H1 (cell line): ENCODE data around the gene EPHB6. TPM values are rescaled to one million over a fixed set of nuclear protein-coding genes. Genes with fewer than 3 reads are reported as not detected.

ENCODE experiments used
- POLR2A ChIP-seq, 2 experiments: IDR thresholded peaks; 1 replicate in 1 of 2; 2 replicates in 1 of 2; pipeline ENCODE4 v1.6.1; 2011; ENCODE audit warnings: low read depth in 2 of 2, low read length in 2 of 2, mild to moderate bottlenecking in 2 of 2; ENCODE audit errors: control extremely low read depth in 1 of 2
- polyA plus RNA-seq, 7 experiments: library from polyadenylated mRNA; depleted of rRNA in 3 of 7; stranded (reverse) in 5 of 7; unstranded in 2 of 7; fragments of >200 nt in 5 of 7; fragments of 200-250 nt in 2 of 7; gene quantifications; 1 replicate in 5 of 7; 2 replicates in 1 of 7; 4 replicates in 1 of 7; pipeline versions ENCODE4 v1.2.1 to v1.2.3, GENCODE V29; 2011 to 2013; ENCODE audit warnings: missing spikeins in 2 of 7, mixed read lengths in 2 of 7
- total RNA-seq: library from RNA; stranded (reverse); fragmentation: NEBNext Ultra II Directional; extraction: Animal tissue kit (Norgen Biotek cat#: 25700); gene quantifications from 2 replicates; pipeline ENCODE4 v1.2.1, GENCODE V29; 2021
- TF ChIP-seq, protein P1 (sequence below): fragments of 300-600 bp; sonication (generic); IDR thresholded peaks from 2 replicates; pipeline ENCODE4 v1.7.1; 2012; ENCODE audit warnings: low read length, moderate library complexity, mild to moderate bottlenecking, inconsistent platforms; ENCODE audit not compliant: insufficient replicate concordance

Gene EPHB6
- total and polyA plus RNA-seq, 2 of the 8 experiments (the other 6 are each of a cell fraction or from before 2014, with no cell fraction given), result 19.7 TPM

DNA sequence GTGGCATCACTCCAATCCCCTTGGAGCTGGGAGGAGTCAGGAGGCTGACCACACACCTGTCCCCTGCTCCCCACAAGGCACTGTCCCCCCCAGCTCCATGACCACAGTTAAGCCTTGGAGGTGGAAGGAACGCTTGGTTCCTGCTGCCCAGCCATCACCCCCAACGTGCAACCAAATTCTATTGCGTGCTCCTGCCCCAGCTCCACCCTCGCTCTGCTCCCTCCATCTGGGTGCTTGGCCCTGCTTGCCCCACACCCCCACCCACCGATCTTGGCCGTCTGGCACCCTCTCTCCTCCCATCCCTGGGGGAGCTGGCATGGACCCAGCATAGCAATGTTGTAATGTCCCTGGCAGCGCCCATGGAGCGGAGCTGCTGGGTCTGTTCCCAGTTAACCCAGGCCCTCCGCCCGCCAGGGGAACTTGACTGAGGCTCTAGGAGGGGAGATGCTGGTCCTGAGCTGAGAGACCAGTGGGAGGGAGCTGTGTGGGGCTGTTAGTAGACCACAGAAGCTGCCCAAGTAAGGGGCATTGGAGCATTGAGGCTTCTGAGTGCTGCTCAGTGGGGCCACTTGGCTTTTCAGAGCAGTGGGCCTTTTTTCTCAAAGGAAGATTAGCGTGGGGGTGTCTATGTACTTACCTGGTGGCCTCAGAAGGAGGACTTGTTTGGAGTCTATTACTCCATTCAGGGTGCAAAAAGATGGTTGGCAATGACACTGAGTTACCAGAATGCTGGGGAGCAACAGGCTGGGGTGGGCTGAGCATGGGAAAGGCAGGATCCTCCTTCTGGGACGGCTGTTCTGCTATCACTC, 1.1 kb downstream of the EPHB6 start (continued):
- TF ChIP-seq, protein P1, sequence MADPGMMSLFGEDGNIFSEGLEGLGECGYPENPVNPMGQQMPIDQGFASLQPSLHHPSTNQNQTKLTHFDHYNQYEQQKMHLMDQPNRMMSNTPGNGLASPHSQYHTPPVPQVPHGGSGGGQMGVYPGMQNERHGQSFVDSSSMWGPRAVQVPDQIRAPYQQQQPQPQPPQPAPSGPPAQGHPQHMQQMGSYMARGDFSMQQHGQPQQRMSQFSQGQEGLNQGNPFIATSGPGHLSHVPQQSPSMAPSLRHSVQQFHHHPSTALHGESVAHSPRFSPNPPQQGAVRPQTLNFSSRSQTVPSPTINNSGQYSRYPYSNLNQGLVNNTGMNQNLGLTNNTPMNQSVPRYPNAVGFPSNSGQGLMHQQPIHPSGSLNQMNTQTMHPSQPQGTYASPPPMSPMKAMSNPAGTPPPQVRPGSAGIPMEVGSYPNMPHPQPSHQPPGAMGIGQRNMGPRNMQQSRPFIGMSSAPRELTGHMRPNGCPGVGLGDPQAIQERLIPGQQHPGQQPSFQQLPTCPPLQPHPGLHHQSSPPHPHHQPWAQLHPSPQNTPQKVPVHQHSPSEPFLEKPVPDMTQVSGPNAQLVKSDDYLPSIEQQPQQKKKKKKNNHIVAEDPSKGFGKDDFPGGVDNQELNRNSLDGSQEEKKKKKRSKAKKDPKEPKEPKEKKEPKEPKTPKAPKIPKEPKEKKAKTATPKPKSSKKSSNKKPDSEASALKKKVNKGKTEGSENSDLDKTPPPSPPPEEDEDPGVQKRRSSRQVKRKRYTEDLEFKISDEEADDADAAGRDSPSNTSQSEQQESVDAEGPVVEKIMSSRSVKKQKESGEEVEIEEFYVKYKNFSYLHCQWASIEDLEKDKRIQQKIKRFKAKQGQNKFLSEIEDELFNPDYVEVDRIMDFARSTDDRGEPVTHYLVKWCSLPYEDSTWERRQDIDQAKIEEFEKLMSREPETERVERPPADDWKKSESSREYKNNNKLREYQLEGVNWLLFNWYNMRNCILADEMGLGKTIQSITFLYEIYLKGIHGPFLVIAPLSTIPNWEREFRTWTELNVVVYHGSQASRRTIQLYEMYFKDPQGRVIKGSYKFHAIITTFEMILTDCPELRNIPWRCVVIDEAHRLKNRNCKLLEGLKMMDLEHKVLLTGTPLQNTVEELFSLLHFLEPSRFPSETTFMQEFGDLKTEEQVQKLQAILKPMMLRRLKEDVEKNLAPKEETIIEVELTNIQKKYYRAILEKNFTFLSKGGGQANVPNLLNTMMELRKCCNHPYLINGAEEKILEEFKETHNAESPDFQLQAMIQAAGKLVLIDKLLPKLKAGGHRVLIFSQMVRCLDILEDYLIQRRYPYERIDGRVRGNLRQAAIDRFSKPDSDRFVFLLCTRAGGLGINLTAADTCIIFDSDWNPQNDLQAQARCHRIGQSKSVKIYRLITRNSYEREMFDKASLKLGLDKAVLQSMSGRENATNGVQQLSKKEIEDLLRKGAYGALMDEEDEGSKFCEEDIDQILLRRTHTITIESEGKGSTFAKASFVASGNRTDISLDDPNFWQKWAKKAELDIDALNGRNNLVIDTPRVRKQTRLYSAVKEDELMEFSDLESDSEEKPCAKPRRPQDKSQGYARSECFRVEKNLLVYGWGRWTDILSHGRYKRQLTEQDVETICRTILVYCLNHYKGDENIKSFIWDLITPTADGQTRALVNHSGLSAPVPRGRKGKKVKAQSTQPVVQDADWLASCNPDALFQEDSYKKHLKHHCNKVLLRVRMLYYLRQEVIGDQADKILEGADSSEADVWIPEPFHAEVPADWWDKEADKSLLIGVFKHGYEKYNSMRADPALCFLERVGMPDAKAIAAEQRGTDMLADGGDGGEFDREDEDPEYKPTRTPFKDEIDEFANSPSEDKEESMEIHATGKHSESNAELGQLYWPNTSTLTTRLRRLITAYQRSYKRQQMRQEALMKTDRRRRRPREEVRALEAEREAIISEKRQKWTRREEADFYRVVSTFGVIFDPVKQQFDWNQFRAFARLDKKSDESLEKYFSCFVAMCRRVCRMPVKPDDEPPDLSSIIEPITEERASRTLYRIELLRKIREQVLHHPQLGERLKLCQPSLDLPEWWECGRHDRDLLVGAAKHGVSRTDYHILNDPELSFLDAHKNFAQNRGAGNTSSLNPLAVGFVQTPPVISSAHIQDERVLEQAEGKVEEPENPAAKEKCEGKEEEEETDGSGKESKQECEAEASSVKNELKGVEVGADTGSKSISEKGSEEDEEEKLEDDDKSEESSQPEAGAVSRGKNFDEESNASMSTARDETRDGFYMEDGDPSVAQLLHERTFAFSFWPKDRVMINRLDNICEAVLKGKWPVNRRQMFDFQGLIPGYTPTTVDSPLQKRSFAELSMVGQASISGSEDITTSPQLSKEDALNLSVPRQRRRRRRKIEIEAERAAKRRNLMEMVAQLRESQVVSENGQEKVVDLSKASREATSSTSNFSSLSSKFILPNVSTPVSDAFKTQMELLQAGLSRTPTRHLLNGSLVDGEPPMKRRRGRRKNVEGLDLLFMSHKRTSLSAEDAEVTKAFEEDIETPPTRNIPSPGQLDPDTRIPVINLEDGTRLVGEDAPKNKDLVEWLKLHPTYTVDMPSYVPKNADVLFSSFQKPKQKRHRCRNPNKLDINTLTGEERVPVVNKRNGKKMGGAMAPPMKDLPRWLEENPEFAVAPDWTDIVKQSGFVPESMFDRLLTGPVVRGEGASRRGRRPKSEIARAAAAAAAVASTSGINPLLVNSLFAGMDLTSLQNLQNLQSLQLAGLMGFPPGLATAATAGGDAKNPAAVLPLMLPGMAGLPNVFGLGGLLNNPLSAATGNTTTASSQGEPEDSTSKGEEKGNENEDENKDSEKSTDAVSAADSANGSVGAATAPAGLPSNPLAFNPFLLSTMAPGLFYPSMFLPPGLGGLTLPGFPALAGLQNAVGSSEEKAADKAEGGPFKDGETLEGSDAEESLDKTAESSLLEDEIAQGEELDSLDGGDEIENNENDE, result no peak
- TF ChIP-seq POLR2A (IDR thresholded peaks at IDR 0.05; ENCODE audit: control extremely low read depth in 1 of 2, low read depth in 2 of 2, low read length in 2 of 2), result no peak
